C4-2B (cell line): ENCODE data around the gene GOLGA7B.
"Not testable (repeated sequence)": the region's sequence is repeated elsewhere in the genome, so short reads cannot be mapped to it uniquely, and the experiment has no call there.

Source experiments
- H3K27ac ChIP-seq: fragments of 450-650 bp; 2 replicates; pipeline ENCODE4 v1.5.1; 2017
- CTCF ChIP-seq: fragments of 450-650 bp; conservative IDR thresholded peaks from 2 replicates; pipeline ENCODE4 v1.5.1; 2017; ENCODE audit warnings: mild to moderate bottlenecking
- ZFX ChIP-seq: fragments of 450-650 bp; IDR thresholded peaks from 2 replicates; pipeline ENCODE4 v1.6.1; 2017

Gene GOLGA7B

DNA sequence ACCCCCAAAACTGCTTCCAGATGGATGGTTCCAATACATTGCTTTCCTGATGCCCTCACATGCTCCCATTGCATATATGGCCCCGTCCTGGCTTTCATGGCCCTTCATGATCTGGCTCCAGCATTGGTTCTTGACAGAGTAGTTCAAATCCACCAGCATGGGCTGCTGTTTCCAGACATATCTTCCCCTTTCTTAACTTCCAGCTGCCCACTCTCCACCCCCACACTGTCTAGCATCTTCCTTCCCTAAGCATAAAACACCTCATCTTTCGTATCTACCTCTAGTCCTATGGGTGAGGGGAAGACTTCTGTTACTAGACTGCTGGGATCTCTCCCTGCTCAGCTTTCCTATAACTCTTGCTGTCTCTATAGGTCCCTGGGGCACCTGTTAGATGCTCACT lies 13.2 kb upstream of the GOLGA7B start:
- TF ChIP-seq ZFX = no peak
- TF ChIP-seq CTCF = no peak
- H3K27ac ChIP-seq = no peak overlapping the region

DNA sequence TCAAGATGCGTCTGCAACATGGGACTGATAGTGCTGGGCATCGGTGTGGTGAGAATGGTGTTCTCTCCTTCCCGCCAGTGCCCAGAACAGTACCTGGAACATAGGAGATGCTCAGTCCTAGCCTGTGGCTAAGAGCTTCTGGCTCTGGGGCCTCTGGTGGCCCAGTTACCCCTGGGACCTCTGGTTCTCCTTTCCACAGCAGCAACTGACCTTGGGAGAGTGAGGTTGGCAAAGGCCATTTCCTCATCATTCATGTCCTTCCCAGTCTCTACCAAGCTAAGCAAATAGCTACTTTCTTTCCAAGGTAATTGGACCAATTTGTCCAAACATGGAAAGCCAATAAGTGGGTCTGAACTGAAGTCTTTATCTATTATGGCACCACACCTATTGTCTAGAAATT lies 11.6 kb upstream of the GOLGA7B start:
- no peak for TF ChIP-seq CTCF
- no peak overlapping the region for H3K27ac ChIP-seq

DNA sequence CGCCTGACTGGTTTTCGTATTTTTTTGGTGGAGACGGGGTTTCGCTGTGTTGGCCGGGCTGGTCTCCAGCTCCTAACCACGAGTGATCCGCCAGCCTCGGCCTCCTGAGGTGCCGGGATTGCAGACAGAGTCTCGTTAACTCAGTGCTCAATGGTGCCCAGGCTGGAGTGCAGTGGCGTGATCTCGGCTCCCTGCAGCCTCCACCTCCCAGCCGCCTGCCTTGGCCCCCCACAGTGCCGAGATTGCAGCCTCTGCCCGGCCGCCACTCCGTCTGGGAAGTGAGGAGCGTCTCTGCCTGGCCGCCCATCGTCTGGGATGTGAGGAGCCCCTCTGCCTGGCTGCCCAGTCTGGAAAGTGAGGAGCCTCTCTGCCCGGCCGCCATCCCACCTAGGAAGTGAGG lies 8.5 kb upstream of the GOLGA7B start:
- H3K27ac ChIP-seq = not testable (repeated sequence)

DNA sequence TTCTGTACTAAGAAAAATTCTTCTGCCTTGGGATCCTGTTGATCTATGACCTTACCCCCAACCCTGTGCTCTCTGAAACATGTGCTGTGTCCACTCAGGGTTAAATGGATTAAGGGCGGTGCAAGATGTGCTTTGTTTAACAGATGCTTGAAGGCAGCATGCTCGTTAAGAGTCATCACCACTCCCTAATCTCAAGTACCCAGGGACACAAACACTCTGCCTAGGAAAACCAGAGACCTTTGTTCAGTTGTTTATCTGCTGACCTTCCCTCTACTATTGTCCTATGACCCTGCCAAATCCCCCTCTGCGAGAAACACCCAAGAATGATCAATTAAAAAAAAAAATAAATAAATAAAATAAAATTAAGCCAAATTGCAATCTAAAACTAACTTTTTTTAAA lies 7.5 kb upstream of the GOLGA7B start:
- not testable (repeated sequence) for H3K27ac ChIP-seq

DNA sequence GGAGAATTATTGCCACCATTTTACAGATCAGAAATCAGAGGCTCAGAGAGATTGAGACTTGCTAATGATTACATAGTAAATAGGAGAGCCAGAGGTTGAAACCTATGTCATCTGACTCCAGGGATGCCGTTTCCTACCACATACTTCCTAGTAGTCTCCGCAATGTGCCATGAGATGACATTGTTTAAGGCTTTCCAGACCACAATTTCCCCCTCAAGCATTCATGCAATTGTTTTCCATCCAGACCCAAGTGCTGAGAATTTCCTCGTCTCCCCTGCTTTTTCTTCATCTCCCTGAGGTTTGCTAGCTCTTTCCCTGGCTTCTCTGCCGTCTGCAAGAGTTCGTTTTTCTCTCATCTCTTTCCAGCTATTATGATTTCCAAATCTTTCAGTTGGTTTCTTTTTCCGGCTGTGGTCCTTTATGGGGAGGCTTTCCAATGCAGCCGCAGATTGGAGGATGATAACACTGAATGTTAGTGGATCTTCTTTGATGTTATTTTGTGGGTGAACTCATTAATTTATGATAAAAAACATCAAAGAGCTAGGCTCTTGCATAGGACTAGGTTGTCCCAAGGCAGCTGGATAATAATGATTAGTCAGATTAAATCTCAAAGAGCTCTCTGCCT lies 6.9 kb upstream of the GOLGA7B start:
- no peak overlapping the region for H3K27ac ChIP-seq

GRCh38 chr10:97843281-97843671 lies 6.4 kb upstream of the GOLGA7B start:
- no peak for TF ChIP-seq ZFX
- no peak overlapping the region for H3K27ac ChIP-seq

More for the DNA sequence above, 6.9 kb upstream of the GOLGA7B start:
- no peak for TF ChIP-seq CTCF
- TF ChIP-seq ZFX = no peak

- H3K27ac ChIP-seq = not testable (repeated sequence)
Observed at GRCh38 chr10:97843972-97844371, 5.7 kb upstream of the GOLGA7B start.

DNA sequence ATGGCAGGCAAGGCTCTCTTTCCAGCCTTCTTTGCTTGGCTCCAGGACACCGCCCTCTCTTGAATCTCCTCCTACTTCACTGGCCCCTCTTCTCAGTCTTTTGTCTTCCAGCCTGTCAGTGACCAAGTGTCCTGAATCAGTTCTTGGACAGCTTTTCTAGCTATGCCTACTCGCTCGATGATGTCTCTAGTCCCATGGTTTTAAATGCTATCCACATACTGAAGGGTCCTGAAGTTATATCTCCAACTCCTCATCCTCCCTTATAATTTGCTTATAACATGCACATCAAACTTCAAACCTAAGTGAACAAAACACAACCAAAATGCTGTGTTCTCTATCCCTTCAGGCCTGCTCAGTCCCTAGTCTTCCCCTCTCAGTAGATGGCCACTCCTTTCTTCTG lies 5.0 kb upstream of the GOLGA7B start:
- H3K27ac ChIP-seq = no peak overlapping the region
- TF ChIP-seq ZFX = no peak
- no peak for TF ChIP-seq CTCF

DNA sequence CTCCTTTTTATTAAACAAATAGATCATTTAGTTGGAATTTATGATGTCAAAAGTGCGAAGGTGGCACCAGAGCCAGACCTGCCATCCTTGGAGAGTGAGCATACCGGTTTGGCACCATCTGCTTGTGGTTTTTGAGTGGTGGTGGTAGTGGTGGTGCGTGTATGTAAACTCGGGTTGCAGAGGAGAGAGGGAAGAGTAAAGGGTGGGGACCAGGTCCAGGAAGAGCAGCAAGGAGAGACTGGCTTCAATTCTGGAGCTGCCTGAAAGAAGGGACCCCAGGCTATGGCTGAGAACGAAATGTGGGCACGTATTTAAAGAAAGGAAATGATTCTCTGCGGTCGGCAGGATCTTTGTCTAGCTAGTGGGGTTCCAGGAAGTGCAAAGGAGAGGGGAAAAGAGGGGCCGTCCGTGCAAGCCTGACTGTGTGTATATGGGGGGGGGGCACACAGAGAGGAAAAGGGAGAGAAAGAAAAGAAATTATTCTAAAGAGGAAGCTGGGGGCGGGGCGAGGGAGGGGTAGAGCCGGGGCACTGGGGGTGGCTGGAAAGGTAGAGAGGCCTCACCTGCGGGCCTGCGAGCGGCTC lies 448 bp upstream of the GOLGA7B start:
- TF ChIP-seq ZFX = no peak
- TF ChIP-seq CTCF = no peak
- no peak overlapping the region for H3K27ac ChIP-seq

GRCh38 chr10:97850446-97850845 lies 803 bp downstream of the GOLGA7B start:
- no peak overlapping the region for H3K27ac ChIP-seq

More at GRCh38 chr10:97850446-97850845, 803 bp downstream of the GOLGA7B start:
- TF ChIP-seq ZFX (no peak), CTCF (no peak)
